ENCODE results near the gene NOX3.

NOX3 gene

DNA sequence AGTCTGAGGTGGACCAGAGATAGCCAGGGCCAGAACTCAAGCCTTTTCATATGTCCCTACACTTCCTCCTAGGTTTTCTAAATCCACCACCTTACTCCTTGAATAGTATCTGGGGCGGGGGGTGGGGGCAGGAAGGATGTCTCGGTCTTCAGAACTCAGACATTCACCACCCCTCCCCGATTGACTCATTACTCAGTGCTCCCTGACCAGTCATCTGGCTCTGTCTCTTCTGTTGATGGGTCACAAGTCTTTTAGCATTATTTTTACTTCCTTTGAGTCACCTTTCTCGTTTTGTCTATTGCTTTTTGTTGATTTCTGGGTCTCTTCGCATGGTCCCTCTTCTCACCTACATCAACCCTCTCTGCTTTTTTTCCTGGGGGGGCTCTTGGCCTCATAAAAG, 23.3 kb downstream of the NOX3 start:
- DNase-seq, result no peak

DNA sequence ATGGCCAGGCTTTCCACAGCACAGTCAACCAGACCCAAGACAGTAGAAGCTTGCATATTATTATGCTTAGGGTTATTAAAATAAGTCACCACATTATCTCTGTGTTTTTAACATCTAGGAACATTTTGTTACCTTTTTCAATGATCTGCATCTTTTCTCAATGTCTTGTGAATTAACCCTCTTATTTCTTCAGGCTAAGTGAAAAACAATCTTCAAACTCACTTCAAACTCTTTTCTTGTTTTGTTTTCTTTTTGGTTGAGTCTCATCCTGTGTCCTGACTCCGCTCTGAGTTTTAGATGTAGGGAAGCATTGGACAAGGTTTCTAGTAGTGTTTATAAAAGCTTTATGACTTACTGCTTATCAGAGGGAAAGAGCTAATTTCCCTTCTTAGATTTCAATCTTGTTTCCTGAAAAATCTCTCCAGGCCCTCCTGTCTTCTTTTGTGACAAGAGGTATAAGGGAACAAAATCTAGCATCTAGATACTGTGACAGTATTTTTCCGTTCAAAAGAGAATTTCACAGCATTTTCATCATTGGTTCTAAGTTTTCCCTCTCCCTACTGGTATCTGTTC, 26.2 kb downstream of the NOX3 start:
- DNase-seq, result no peak

DNA sequence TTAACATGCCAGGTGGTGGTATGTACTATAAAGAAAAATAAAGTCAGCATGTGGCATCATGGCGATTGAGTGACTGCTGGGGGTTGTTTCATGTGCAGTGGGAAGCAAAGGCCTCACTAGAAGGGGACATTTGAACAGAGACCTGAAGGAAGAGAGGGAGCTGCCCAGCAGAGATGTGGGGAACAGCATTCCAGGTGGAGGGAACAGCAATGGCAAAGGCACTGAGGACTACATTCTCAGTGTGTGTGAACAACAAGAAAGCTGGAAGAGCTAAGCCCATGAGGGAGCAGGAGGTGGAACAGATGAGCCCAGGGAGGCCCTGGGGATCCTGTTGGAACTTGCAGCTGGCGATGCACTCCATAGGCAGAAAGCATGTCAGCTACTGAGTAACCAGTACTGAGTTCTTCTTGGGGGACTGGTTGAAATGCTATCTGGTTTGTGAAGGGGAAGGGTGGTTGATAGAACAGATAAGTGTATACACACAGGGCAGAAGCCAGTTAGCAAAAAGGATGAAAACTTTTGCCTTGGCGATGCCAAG, 29.2 kb downstream of the NOX3 start:
- DNase-seq, result no peak

DNA sequence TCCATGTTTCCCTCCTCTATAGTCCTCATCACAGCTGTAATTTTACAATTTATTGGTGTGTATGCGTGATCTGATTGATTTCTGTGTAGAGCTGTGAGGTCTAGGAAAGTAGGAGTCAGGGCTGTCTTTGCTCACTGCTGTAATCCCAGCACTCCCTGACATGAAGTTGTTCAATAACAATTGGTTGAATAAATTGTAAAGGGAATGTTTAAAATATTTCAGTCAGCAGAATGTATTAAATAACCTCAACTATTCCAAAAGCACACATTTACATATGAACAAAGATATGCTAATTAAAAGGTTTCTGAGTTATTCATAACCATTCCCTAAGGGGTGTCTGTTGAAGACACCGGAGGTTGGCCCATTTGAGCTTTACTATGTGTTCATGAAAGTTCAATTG, 31.5 kb downstream of the NOX3 start:
- DNase-seq, result no peak

DNA sequence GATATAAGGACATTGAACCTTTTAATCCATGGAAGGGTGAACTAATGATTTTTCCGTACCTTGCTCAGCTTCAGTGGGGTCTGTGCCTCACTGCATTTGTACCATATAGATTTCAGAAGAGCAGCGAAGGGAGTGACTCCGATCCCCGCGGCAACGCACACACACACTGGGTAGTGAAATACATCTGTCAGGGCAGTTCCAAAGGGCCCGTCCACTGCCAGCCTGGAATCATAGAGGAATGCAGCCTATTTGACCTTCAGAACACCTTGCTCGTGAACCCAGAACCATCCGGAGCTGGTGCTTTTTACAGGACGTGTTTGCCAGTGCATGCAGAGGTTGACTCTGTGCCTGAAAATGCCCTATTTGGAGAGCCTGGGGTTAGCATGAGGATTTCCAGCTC, 33.0 kb downstream of the NOX3 start:
- no peak for DNase-seq

DNA sequence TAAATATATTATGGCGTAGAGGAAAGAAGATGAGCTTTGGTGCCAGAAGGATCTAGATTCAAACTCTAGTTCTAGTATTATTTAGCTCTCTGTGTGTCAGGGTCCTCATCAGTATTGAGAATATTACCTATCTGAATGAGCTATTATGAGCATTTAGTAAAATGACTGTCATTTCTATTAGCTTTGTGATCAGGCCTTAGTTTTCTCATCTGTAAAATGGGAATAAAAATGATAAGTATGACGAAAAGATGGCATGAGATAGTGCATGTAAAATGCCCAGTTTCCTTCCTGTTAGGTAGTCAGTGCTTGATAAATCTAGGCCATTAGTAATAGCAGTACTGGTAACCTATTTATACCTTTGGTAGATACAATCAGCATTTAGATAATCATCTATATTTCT, 35.1 kb downstream of the NOX3 start:
- no peak for DNase-seq

DNA sequence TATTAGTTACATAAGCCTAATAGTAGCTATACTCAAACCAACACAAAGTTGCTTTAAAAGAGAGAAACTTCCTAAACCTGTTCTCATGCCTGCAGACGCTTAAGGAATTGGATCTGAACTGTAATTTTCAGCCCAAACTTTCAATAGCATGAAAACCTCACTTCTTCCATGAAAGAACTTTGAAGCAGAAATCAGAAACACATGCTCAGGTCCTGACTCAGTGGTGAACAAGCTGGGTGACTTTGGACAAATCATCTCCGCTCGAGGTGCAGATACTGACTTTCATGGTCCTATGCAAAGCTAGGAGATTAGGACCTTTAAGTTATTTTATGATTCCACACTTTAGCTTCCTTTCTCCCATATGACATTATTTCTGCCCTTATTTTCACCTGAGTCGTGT, 36.5 kb downstream of the NOX3 start:
- DNase-seq, result no peak

DNA sequence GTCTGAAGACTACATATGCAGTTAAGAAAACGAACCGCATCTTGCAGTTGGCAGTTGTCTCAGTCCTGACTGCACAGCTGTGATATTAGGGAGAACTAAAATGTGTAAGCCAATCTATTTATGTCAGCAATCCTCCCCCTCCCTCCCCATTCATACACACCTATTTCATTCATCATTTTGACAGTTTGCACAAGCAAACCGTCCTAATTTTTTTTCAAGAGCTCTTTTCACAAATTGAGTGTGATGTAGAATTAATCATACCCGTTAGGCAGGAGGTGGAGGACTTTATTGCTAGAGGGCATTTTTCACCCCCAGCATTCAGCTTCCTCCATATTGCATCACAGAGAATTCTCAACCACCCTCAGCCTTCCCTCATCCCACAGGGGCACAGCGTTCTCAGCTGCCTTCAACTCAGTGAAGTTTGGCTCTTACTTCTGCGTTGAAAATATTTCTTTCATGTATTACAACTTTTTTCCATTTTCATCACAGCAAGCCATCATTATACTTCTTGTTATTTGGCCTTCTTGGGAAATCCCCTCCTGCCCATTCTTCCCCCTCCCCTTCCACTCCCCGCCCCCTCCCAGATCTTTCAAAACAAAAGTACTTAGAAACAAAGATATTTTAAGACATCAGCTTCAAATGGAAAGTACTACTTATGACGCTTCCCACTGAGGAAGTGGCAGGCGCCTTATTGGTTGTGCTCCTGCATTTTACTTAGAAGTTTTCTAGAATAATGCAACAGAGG, 37.5 kb downstream of the NOX3 start:
- no peak for DNase-seq

DNA sequence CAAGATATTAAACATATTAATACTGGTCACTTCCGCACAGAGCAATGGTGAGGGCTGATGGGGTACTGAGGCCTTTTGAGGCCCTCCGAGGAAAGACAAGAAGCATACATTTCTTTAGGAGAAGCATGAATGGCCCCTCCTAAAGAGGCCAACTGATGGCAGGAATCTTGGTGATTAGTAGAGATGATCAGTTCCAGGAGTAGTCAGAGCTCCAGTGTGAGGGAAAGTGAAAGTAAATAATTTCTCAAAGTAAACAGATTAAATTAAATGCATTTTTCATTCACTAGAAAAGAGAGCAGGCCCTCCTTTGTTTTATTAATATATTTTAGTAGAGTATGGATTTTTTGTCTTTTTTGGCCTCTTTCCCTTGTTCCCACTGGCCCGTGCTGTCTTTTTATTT, 38.2 kb downstream of the NOX3 start:
- DNase-seq, result no peak

DNA sequence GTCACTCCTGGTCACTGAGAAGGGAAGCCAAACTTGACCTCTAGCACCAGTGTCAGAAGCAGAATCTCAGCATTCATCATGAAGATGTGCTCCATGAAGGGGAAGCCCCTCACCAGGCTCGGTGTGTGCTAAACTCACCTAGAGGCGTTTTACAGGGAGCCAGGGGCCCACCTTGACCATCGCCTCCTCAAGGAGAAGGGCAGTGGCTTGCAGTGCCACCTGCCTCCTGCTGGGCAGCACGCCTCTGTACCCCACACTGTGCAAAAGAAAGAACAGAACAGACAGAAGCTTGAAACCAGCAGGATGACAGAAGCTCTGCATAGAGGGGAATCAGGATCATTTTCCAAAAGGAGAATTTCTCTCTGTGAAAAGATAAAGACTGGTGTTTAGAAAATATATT, 39.7 kb downstream of the NOX3 start:
- DNase-seq, result no peak

DNA sequence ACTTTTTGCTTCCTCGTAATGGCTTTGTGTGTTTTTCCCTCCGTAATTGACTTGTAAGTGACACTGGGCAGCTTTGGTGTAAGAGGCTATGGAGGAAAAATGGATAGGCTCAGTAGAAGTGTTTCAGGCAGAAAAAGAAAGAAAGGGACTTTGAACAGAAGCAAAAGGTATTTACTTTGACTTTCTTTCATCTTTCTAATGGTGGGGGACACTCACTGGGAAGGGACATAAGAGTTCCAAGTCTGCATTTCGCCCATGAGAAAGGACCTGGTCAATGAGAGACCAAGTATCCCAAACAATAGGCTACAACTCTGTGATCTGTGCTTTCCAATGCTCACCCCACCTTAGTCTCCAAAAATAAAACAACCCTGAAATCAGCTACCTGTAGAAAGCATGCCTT, 41.6 kb downstream of the NOX3 start:
- no peak for DNase-seq

DNA sequence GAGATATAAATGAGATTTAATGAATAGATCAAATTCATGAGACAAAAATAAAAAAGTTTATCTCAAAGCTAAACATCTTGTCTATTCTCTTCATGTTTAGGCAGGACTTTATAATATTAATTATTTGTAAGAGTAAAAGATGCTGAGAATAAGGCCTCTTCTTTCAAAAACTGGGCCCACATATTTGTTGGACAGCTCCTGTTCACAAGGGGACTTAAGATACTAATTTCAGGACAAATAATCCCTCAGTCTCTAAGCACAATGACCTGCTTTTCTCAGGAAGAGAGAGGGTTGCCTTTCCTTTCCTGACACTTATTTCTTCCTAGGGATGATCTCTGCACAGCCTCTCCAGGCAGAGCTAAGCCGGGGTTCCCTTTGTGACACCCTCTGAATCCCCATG, 43.3 kb downstream of the NOX3 start:
- DNase-seq, result no peak

DNA sequence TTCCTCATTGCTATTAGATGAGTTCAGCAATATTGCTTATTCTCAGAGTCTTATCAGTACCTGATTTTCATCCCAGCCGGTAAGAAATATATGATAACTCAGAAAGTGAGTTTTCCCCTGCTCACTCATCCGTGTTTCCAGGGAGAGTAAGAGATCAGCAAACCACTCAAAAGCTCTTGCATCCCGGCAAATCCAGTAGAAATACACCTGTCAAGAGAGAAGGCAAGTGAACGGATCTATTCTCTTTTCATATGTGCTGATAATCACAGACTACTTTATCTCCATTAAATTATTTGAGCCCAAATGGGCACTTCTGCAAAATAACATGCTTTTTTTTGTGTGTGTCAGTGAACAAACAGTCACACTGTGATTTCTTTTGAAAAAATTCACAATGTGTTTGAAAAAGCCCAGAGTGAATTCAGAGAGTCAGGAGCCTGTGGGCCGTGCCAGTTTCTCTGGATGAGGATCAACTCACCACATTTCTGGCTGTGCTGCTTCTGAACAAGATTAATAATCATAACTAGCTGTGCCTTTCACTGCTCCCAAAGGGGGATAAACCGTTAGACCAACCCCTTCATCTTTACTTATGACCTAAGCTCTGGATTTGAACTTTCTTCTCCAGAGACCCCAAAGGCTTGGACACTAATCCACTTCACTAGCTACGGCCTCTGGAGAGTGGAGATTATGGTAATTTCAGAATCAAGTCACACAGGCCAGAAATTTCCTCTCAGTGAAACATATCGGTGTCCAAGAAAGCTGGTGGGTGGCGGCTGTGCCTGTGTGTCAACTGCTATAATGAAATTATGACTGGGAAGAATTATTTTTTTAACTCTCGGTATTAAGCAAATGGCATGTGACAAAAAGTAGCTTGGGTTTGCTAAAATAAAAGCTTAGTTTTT, 44.2 kb downstream of the NOX3 start:
- no peak for DNase-seq

DNA sequence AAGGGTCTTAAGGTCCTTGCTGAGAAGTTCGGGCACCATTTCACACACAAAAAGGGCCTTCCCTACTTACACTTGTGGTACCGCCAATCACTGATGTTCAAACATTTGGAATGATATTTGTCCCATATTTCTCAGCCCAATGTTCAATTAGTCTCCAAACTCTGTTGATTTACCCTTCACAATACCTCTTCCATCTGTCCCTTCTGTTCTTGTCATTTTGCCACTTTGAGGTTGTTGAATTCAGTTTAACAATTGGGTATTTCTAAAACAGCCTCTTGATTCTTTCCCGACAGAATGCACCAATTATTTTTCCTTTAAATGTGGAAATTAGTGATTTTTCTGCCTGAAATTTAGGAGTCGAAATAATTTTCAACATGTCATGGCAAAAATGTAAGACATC, 46.2 kb downstream of the NOX3 start:
- no peak for DNase-seq

DNA sequence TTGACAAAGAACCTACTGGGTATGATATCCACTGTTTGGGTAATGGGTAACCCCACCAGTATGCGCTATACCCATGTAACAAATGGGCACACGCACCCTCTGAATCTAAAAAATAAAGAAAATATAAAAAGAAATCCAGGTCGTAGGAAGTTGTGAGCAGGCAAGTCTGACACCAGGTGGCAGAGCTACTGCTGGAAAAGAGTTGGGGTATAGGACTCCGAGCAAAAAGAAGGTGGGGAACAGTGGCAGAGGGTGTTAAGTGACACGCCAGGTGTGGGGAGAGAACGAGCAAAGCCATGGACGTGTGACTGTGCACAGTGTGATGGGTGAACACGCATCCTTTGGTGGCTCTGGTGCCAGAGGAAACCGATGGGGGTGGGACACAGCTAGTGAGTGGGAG, 46.7 kb downstream of the NOX3 start:
- DNase-seq, result no peak

DNA sequence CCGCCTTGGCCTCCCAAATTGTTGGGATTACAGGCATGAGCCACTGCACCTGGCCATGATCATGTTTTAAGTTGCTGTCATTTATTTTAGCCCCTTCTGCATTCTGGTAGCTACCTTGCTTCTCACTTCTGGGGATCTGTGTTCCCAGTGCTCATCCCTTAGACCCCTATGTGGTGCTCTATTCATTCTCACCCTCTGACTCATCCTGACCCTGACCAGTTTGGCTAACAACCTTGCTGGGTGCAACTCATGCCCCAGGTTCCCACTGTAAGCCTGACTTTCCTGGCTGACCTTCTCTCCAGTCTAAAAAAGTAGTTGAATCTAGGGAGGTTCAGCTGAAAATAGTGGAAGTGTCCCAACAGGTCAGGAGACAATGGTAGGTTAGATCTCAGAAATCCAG, 47.4 kb downstream of the NOX3 start:
- no peak for DNase-seq

DNA sequence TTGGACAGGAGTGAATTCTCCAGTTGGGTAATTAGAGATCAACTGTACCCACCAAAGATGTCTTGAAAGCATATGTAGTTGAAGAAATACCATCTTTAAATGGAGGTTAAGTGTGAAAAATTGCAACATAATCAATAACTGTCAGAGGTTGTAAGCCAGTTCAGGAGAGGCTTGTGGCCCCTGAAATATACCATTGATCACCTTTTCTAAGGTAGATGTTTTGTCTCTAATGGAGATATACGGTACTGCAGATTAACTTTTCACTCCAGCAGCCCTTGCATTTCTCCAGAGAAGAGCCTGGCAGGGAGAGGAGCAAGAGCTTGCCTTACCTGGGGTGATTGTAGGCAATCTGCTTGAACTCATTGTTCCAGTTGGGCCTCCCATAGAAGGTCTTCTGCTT, 48.8 kb downstream of the NOX3 start:
- DNase-seq, result no peak

DNA sequence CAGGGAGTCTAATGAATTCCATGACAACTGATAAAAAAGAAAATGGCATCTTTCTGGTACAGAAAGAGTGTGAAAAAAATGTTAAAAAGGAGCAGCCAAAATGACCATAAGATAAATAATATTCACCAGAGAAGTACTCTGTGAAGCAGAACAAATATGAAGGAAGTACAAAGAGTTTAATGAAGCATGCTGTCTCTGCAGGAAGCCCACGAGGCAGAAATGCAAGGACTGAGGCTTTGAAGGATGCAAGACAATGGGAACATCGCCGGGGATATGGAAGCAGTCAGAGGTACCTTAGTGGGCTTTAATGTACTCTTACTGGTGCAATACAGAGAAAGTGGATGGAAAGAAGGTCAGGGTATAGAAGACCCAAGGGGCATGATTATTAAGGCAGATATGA, 50.7 kb downstream of the NOX3 start:
- DNase-seq, result no peak

DNA sequence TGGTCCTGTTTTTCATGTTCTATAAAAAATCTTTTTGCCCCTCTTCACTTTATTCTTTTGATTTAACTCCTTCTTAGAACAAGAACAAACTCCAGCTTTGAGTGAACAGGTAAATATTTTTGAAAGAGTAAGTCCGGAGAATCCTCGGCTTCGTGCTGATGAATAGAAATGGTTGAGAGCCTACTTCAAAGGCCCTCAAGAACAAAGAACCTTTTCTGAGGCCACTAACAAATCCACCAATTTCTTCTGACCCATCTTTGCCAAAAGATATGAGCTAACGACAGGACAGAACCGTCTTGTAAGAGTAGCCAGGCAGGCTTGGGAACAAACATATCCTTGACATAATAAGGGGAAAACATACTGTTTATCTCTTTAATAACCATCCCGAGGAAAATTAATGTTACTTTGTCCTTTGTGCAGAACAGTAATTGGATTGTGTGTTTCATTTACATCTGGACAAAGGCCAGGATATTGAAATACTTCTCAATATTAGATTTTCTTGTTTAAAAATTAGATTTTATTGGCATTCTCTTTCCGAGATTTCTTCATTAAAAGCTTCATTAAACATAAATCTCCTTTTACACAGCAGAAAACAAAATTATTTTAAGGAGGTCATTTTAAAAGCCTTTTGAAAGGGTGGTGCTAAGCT, 52.9 kb downstream of the NOX3 start:
- DNase-seq, result no peak

DNA sequence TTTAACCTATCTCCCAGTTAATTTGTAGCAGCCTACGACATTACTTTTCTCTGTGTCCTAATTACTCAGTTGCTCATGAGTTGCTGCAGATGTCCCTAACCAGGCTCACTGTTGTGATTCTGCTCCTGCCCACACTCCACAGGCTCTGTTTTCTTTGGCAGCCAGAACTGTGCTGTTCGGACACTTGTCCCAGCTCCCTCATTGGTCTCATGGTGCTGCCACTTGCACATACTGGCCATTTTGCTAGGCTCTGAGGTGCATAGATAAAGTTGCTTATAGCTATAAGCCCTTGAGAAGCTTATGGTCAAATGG, 55.0 kb downstream of the NOX3 start:
- no peak for DNase-seq

DNA sequence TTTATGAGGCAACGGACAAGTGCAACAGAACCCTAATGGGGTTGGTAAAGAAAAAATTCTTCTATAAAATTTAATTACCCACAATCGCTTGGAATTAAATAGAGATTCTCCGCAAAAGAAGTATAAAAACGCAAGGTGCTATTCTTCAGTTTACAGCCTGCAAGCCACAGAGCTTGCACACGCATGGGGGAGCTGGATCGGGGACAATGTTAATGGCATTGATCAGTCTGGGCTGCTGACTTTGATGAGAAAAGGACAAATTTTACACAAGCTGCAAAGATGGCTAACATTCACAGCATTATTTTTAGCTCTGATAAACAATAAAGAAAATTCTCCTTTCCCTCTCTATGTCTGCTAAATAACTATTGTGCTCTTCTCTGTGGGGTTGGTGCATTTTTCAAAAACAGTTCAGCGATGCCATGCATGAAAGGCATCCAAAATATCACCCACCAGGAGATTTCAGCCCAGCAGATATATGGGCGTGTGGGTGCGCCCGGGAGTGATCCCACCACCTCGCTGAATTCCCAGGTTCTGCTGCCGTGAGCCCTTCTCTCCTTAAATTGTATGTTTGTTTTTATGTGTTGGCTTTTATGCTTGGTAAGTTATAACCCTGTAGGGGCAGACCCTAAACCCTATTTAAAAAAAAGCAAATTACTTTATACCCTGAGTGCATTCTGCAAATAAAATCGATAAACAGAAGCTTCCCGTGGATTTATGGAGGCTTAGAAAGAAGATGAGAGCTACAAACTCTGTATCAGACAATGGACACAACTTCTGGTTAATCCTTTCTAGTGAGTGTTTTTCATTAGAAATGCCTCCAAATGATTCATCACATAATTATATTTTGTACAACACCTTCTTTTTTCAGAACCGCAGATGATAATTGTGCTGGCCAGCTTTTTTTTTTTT, 55.6 kb downstream of the NOX3 start:
- DNase-seq, result no peak

DNA sequence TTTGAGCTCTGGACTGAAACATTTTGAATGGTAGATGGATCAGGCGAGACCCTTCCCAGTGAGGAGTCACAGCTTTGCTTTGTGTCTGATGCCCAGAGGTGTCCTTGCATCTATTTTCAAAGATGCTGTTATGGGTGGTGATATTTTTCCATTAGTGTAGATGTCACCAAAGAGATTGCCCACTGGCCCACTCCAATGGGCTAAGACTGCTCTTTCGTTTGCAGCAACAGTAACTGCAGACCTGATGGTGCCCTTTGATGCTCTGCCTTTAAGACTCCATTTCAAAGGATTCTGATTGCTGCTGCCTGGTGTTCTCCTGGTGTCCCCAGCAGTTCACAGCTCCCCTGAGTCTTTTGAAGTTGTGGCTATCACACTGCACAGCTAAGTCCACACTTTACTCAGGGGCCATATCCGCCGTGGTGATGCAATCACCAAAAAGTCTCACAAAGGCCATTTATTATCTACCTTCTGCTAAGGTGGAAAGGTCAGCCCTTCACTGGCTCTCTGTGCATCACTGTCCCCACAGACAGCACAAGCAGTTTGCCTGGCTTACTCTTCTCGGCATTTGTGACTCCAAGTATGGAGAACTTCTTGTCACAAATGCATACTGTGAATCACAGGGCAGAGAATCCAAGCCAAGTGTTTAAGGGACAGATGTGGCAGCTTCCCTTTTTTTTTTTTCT, 56.4 kb downstream of the NOX3 start:
- DNase-seq, result no peak
